GM12874 (cell line): ENCODE measurements around the gene FRAS1.

Source experiments
- CTCF ChIP-seq: IDR thresholded peaks from 2 replicates; pipeline ENCODE4 v1.5.1; 2011; ENCODE audit warnings: low read depth, mild to moderate bottlenecking, control low read depth, low read length, moderate library complexity; ENCODE audit not compliant: insufficient read depth

Gene FRAS1

GRCh38 chr4:78059524-78059889, 2.4 kb downstream of the FRAS1 start:
- peak; percentile 62 for TF ChIP-seq CTCF

DNA sequence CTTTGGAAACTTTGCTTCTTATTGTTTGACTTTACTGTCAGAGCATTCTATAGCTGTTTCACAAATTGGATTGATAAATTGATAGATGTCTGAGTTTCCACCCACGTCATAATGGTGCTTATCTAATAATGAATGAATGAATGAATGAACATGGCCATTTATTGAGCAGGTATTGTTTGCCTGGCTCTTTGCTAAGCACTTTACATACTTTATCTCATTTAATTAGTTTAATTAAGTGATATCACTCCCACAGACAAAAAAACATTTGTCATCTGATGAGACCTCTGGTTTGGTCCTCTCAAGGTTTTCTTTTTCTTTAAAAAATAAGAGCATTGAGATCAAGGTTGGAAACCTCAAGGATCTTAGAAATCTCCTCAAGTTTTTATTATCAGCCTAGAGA, 2.8 kb downstream of the FRAS1 start:
- no peak for TF ChIP-seq CTCF

- no peak for TF ChIP-seq CTCF
Measured at GRCh38 chr4:78061939-78062570, 4.9 kb downstream of the FRAS1 start.

GRCh38 chr4:78065508-78066192, 8.5 kb downstream of the FRAS1 start:
- no peak for TF ChIP-seq CTCF

- TF ChIP-seq CTCF = no peak
Measured at GRCh38 chr4:78068481-78068880, 11.4 kb downstream of the FRAS1 start.

GRCh38 chr4:78069319-78069718, 12.2 kb downstream of the FRAS1 start:
- TF ChIP-seq CTCF = no peak

GRCh38 chr4:78069859-78070258, 12.7 kb downstream of the FRAS1 start:
- TF ChIP-seq CTCF = no peak
